ENCODE data around the gene PLPPR5. TPM values are rescaled to one million over a fixed set of nuclear protein-coding genes. Genes with fewer than 3 reads are reported as not detected.

PLPPR5 gene
- total and polyA plus RNA-seq, 2 of the 8 experiments (the other 6 are each of a cell fraction or from before 2014, with no cell fraction given) = 1.9 to 5.6 TPM

DNA sequence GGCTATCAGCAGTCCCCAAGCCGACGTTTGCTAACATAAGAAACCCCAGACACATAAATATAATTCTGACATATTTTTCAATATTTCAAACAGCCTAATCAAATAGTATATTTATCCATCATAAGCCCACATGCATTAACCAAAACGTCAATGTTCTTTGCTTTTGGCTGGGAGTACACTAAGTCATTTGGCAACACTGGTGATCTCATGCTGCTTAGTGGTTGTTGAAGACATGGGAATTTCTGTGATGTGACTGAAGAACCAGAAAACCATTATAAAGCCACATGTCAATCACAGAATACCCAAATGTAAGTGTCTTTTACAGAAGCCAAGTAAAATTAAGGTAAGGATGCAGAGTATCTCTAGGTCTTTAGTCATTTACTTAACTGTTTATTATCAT lies 57.6 kb downstream of the PLPPR5 start (continued):
- TF ChIP-seq RBBP5 (IDR thresholded peaks at IDR 0.05; ENCODE audit: borderline replicate concordance, low read depth, low read length) (no peak), NANOG (IDR thresholded peaks at IDR 0.05; ENCODE audit: insufficient read depth, low read depth, low read length, poor library complexity, severe bottlenecking) (no peak)
